Activated T-cell treated with anti-CD3 and anti-CD28 coated beads, Interleukin-2, amount 50 U/mL, for 48 hours (primary cell): ENCODE measurements around the gene KL.

Source experiments
- DNase-seq, 2 experiments: peaks; one replicate each; pipeline ENCODE4 v3.0.0-alpha.2; 2020

KL gene

GRCh38 chr13:33087790-33088189, 71.6 kb downstream of the KL start:
- no peak for DNase-seq

- no peak for DNase-seq
These were observed 73.1 kb downstream of the KL start for GRCh38 chr13:33089311-33089710.

GRCh38 chr13:33090755-33091414, 74.7 kb downstream of the KL start:
- DNase-seq, result no peak

- DNase-seq, result no peak
These were observed 75.2 kb downstream of the KL start for GRCh38 chr13:33091415-33091774.

- DNase-seq, result no peak
These were observed 76.1 kb downstream of the KL start for GRCh38 chr13:33092073-33092987.

- DNase-seq, result no peak
These were observed 80.8 kb downstream of the KL start for GRCh38 chr13:33096886-33097605.

- DNase-seq, result no peak
These were observed 83.6 kb downstream of the KL start for GRCh38 chr13:33099860-33100259.

GRCh38 chr13:33100886-33101285, 84.7 kb downstream of the KL start:
- DNase-seq, result no peak

- no peak for DNase-seq
These were observed 85.6 kb downstream of the KL start for GRCh38 chr13:33101835-33102234.

- no peak for DNase-seq
These were observed 87.2 kb downstream of the KL start for GRCh38 chr13:33103457-33103856.

- no peak for DNase-seq
These were observed 89.3 kb downstream of the KL start for GRCh38 chr13:33105387-33106005.

GRCh38 chr13:33106656-33107360, 90.6 kb downstream of the KL start:
- DNase-seq, result no peak

- DNase-seq, result no peak
These were observed 91.1 kb downstream of the KL start for GRCh38 chr13:33107361-33107760.

- no peak for DNase-seq
These were observed 92.4 kb downstream of the KL start for GRCh38 chr13:33108620-33109019.

- DNase-seq, result no peak
These were observed 93.1 kb downstream of the KL start for GRCh38 chr13:33109271-33109697.

GRCh38 chr13:33109801-33110200, 93.6 kb downstream of the KL start:
- DNase-seq, result no peak

GRCh38 chr13:33110386-33110712, 94.1 kb downstream of the KL start:
- no peak for DNase-seq

- DNase-seq, result no peak
These were observed 94.6 kb downstream of the KL start for GRCh38 chr13:33110713-33111413.

GRCh38 chr13:33111414-33112110, 95.3 kb downstream of the KL start:
- no peak for DNase-seq

GRCh38 chr13:33112766-33113165, 96.5 kb downstream of the KL start:
- no peak for DNase-seq

- DNase-seq, result no peak
These were observed 97.9 kb downstream of the KL start for GRCh38 chr13:33114146-33114545.
